GM18498 (cell line): ENCODE results near the gene CD46.
A peak's percentile ranks its signal among the peaks of the same experiment; 100 is the strongest.
"Not testable (repeated sequence)": the region's sequence is repeated elsewhere in the genome, so short reads cannot be mapped to it uniquely, and the experiment has no call there.

ENCODE experiments used
- ATAC-seq: cut with Tn5 transposase; IDR thresholded peaks from one replicate; pipeline ENCODE4 v1.9.1; 2021; ENCODE audit warnings: mild to moderate bottlenecking, moderate library complexity; ENCODE audit not compliant: unreplicated experiment

Gene CD46

GRCh38 chr1:207750631-207751305 lies 1.1 kb upstream of the CD46 start:
- ATAC-seq: no peak

DNA sequence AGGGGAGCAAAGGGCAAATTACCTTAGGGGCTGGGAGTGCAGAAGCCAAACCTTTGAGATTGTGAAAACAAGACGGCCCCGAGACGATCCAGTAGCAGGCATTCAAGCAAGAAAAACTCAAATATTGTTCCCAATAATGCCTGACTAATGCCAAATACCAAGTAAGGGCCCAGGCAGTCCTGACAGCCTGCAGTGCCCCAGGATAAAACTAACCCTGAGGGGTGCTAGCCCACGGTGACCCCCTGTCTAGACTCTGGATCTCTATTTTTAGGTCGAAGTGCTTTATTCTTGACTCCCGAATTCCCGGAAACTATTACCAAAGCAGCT lies 428 bp upstream of the CD46 start:
- ATAC-seq: not testable (repeated sequence)

GRCh38 chr1:207752456-207752998 lies 673 bp downstream of the CD46 start:
- ATAC-seq: peak; percentile 38

GRCh38 chr1:207753611-207754010 lies 1.8 kb downstream of the CD46 start:
- no peak for ATAC-seq

GRCh38 chr1:207754011-207754410 lies 2.2 kb downstream of the CD46 start:
- no peak for ATAC-seq

DNA sequence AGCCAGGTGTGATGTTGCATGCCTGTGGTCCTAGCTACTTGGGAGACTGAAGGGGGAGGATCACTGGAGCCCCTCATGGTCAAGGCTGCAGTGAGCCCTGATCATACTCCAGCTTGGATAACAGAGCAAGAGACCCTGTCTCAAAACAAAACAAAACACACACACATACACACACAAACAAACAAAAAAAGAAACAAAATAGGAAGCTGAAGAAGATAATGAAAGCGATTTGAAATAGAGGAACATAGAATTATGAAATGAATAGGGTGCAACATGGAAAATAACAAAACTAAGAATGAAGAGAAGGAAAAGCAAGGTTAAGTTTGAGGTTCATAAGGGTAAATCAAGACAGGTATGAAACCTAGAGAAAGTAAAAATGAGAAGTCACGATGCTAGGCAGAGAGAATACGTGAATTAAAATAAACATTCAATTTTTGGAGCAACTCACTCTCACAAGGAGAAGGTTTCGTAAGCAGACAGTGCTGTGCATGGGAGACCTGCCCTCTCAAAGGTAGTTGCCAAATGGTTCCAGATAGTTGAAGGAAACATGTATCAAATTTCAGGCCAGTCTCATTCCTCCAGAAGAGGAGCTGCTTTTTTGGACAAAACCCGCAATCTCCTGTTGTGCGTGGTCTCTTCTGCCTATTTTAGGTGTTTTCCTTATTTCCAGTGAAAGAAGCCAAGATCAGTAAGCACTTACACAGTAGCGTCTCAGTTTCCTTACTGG lies 3.3 kb downstream of the CD46 start:
- ATAC-seq: no peak

DNA sequence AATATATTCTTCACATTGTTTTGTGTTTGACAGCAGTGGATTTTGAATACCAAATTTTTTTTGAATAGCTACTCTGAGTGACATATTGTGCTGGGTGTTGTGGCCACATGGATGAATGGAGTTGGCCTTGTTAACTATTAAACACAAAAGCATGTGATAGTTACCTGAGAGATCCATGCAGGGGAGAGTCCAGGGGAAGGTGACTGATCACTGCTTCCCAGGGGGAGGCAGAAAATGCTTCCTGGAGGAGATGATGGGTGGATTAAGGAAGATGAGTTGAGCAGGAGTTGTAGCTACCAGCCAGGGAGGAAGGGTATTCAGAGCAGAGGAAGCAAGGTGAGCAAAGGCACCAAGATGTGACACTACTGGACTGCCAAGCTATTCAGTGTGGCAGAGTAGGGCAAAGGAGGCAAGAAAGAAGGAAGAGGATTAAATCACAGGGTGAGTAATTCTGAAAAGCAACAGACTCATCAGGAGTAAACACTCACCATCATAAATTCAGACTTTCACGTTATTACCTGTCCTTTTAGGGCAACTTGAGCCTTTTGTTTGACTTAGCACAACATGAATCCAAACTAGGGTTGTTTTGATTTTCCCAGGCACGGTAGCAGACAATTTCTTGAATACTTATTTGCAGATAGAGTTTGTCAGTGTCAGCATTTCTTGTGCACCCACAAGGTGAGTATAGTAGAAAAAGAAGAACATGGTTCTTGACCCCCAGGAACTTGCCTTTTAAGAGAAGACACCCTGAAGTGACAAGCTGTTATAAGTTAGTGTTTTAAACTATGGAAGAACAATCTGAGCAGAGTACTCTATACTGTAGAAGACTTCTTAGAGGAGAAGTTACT lies 4.2 kb downstream of the CD46 start:
- ATAC-seq: no peak

- ATAC-seq: no peak
Measured at GRCh38 chr1:207762622-207763021, 10.8 kb downstream of the CD46 start.

- ATAC-seq: no peak
Measured at GRCh38 chr1:207763091-207763490, 11.2 kb downstream of the CD46 start.

DNA sequence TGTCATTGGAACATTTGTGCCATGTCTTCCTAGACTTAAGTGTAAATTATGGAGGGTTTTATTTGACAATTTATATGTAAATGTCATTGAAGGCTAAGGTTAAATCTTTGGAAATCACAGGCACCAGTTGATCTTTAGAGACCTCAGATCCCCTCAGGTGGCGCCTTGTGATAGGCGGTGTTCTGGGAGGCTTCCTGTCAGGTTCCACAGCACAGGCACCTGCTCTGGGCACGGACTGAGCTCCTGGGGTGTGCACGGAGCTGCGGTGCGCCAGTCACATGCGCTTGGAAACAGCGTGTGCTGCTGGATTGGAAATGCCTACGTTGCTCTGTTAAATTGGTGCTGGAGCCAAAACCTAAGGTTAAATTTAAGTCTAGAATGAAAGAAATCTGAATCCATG lies 12.1 kb downstream of the CD46 start:
- ATAC-seq: no peak

GRCh38 chr1:207766569-207766968 lies 14.7 kb downstream of the CD46 start:
- no peak for ATAC-seq

DNA sequence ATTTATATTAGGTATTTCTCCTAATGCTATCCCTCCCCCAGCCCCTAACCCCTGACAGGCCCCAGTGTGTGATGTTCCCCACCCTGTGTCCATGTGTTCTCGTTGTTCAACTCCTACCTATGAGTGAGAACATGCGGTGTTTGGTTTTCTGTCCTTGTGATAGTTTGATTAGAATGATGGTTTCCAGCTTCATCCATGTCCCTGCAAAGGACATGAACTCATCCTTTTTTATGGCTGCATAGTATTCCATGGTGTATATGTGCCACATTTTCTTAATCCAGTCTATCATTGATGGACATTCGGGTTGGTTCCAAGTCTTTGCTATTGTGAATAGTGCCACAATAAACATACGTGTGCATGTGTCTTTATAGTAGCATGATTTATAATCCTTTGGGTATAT lies 18.7 kb downstream of the CD46 start:
- ATAC-seq: not testable (repeated sequence)

DNA sequence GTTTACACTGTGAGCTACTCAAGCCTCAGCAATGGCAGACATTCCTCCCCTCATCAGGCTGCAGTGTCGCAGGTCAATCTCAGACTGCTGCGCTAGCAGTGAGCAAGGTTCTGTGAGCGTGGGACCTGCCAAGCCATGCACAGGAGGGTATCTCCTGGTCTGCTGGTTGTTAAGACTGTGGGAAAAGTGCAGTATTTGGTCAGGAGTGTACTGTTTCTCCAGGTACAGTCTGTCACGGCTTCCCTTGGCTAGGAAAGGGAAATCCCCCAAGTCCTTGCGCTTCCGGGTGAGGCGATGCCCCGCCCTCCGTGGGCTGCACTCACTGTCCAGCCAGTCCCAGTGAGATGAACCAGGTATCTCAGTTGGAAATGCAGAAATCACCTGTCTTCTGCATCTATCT lies 24.2 kb downstream of the CD46 start:
- not testable (repeated sequence) for ATAC-seq

DNA sequence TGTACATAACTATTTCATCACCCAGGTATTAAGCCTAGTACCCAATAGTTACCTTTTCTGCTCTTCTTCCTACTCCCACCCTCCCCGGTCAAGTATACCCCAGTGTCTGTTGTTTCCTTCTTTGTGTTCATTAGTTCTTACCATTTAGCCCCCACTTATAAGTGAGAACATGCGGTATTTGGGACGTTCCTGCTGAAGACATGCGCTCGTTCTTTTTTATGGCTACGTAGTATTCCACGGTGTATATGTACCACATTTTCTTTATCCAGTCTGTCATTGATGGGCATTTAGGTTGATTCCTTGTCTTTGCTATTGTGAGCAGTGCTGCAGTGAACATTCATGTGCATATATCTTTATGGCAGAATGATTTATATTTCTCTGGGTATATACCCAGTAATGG lies 25.6 kb downstream of the CD46 start:
- not testable (repeated sequence) for ATAC-seq

GRCh38 chr1:207779008-207779407 lies 27.2 kb downstream of the CD46 start:
- no peak for ATAC-seq

GRCh38 chr1:207781312-207781711 lies 29.5 kb downstream of the CD46 start:
- ATAC-seq: no peak

GRCh38 chr1:207787776-207788175 lies 35.9 kb downstream of the CD46 start:
- no peak for ATAC-seq

DNA sequence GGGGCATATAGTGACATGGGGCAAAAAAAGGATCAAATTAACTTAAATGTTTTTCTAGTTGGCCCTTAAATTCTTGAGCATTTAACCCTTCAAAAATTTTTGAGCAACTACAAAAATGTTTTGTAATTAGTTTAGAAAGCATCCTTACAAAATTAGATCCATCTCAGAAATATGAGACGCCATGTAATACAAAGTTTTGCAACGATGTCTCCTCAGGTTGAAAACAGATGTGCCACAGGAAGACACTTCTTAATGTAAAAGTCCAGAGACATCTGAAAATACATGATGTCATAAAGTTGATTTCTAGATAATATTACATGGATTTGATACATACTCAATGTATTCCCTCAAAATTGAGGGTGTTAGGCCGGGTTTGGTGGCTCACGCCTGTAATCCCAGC lies 37.5 kb downstream of the CD46 start:
- no peak for ATAC-seq

GRCh38 chr1:207789792-207790787 lies 38.2 kb downstream of the CD46 start:
- no peak for ATAC-seq

DNA sequence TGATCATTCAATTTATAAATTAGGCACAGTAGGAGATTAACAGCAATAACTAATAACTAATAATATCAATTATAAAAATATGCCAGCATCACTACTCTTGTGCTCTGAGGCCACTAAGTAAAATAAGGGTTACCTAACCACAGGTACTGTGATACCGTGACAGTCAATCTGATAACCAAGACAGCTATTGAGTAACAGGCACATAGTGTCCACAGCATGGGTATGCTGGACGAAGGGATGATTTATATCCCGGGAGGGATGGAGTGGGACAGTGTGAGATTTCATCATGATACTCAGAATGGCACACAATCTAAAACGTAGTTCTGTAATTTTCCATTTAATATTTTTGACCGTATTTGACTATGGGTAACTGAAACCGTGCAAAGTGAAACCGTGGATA lies 39.4 kb downstream of the CD46 start:
- ATAC-seq: no peak
